ENCODE measurements around the gene PRDM16. TPM values are rescaled to one million over a fixed set of nuclear protein-coding genes. Genes with fewer than 3 reads are reported as not detected.

PRDM16 gene
- total RNA-seq, 1 experiment from 2014 or later = 22.3 TPM

- ATAC-seq = no peak
- ChIA-PET POLR2A (no interaction called here), CTCF (no interaction called here)
- Histone ChIP-seq H3K4me1 (ENCODE audit: control insufficient read depth, insufficient read depth, low read length) (no peaks in the 10 kb centered on the region), H3K4me3 (ENCODE audit: low read depth in 2 of 2, low read length in 2 of 2) (no peak overlapping the region), H3K27me3 (ENCODE audit: control insufficient read depth, insufficient read depth, low read length) (no peaks in the 10 kb centered on the region), H3K36me3 (ENCODE audit: control insufficient read depth, insufficient read depth, low read length) (no peaks in the 10 kb centered on the region), H3K9me3 (ENCODE audit: control insufficient read depth, insufficient read depth, low read depth, low read length) (no peaks in the 10 kb centered on the region), H3K27ac (ENCODE audit: low read length) (no peak overlapping the region)
- in situ Hi-C loops (cut with HindIII; ENCODE audit: low pct_unique_long_range_greater_than_20kb, low sequenced_read_pairs) (no loop called here), intact Hi-C loops (cut with micrococcal nuclease; ENCODE audit: unreplicated experiment) (no loop called here)
- no peak for TF ChIP-seq CTCF (IDR thresholded peaks at IDR 0.05)
- TF ChIP-seq SIN3A (IDR thresholded peaks at IDR 0.05; ENCODE audit: borderline replicate concordance, insufficient read depth, low read depth, low read length) = no peak
- TF ChIP-seq POLR2AphosphoS5 (IDR thresholded peaks at IDR 0.05; ENCODE audit: low read depth, low read length) = no peak
- no peak for DNase-seq (ENCODE audit: low read depth, low spot score)
- no TSS peak for BruUV-seq (replicated peaks)
Measured at GRCh38 chr1:3142751-3143150, 73.7 kb downstream of the PRDM16 start.

- in situ Hi-C loops (cut with HindIII; ENCODE audit: low pct_unique_long_range_greater_than_20kb, low sequenced_read_pairs) (no loop called here), intact Hi-C loops (cut with micrococcal nuclease; ENCODE audit: unreplicated experiment) (no loop called here)
- BruUV-seq (replicated peaks) = no TSS peak
- no peak for DNase-seq (ENCODE audit: low read depth, low spot score)
- H3K27me3 ChIP-seq (ENCODE audit: control insufficient read depth, insufficient read depth, low read length) = no peaks in the 10 kb centered on the region
- no peak for ATAC-seq
- H3K27ac ChIP-seq (ENCODE audit: low read length) = no peak overlapping the region
- ChIA-PET POLR2A (no interaction called here), CTCF (interaction anchor here (0.7 kb wide), 1 partner anchor 22 kb away, joined by 3 read pairs; no protein-coding TSS in a partner anchor)
- TF ChIP-seq SIN3A (IDR thresholded peaks at IDR 0.05; ENCODE audit: borderline replicate concordance, insufficient read depth, low read depth, low read length) = no peak
- no peak for TF ChIP-seq POLR2AphosphoS5 (IDR thresholded peaks at IDR 0.05; ENCODE audit: low read depth, low read length)
- no peak for TF ChIP-seq REST (IDR thresholded peaks at IDR 0.05; ENCODE audit: insufficient read depth in 1 of 2, low read depth in 2 of 2, low read length in 1 of 2)
- H3K4me3 ChIP-seq (ENCODE audit: low read depth in 2 of 2, low read length in 2 of 2) = no peak overlapping the region
- H3K36me3 ChIP-seq (ENCODE audit: control insufficient read depth, insufficient read depth, low read length) = no peaks in the 10 kb centered on the region
- no peaks in the 10 kb centered on the region for H3K9me3 ChIP-seq (ENCODE audit: control insufficient read depth, insufficient read depth, low read depth, low read length)
- H3K4me1 ChIP-seq (ENCODE audit: control insufficient read depth, insufficient read depth, low read length) = no peaks in the 10 kb centered on the region
Measured at GRCh38 chr1:3145532-3146325, 76.7 kb downstream of the PRDM16 start.

- no peaks in the 10 kb centered on the region for H3K36me3 ChIP-seq (ENCODE audit: control insufficient read depth, insufficient read depth, low read length)
- BruUV-seq (replicated peaks) = no TSS peak
- ATAC-seq (no peak), DNase-seq (ENCODE audit: low read depth, low spot score) (no peak)
- ChIA-PET CTCF (no interaction called here), POLR2A (no interaction called here)
- no peak overlapping the region for H3K27ac ChIP-seq (ENCODE audit: low read length)
- H3K27me3 ChIP-seq (ENCODE audit: control insufficient read depth, insufficient read depth, low read length) = no peaks in the 10 kb centered on the region
- intact Hi-C loops (cut with micrococcal nuclease; ENCODE audit: unreplicated experiment) = no loop called here
- in situ Hi-C loops (cut with HindIII; ENCODE audit: low pct_unique_long_range_greater_than_20kb, low sequenced_read_pairs) = no loop called here
- no peak overlapping the region for H3K4me3 ChIP-seq (ENCODE audit: low read depth in 2 of 2, low read length in 2 of 2)
- no peaks in the 10 kb centered on the region for H3K9me3 ChIP-seq (ENCODE audit: control insufficient read depth, insufficient read depth, low read depth, low read length)
- no peak for TF ChIP-seq TCF7L2 (IDR thresholded peaks at IDR 0.05; ENCODE audit: low read depth, low read length)
- TF ChIP-seq REST (IDR thresholded peaks at IDR 0.05; ENCODE audit: insufficient read depth in 1 of 2, low read depth in 2 of 2, low read length in 1 of 2) = no peak
- no peak for TF ChIP-seq POLR2AphosphoS5 (IDR thresholded peaks at IDR 0.05; ENCODE audit: low read depth, low read length)
- TF ChIP-seq CTCF (IDR thresholded peaks at IDR 0.05) = no peak
- TF ChIP-seq SIN3A (IDR thresholded peaks at IDR 0.05; ENCODE audit: borderline replicate concordance, insufficient read depth, low read depth, low read length) = no peak
- H3K4me1 ChIP-seq (ENCODE audit: control insufficient read depth, insufficient read depth, low read length) = no peaks in the 10 kb centered on the region
Measured at GRCh38 chr1:3146458-3146857, 77.5 kb downstream of the PRDM16 start.
